HepG2 (cell line): ENCODE results near the gene QTRT2. TPM values are rescaled to one million over a fixed set of nuclear protein-coding genes. Genes with fewer than 3 reads are reported as not detected.

Experiments
- ARHGAP35 ChIP-seq: sonication (generic); formaldehyde crosslinking; IDR thresholded peaks from 2 replicates; pipeline ENCODE4 v1.9.0; 2022; ENCODE audit warnings: mild to moderate bottlenecking, inconsistent platforms, moderate library complexity, missing genetic modification reagents, borderline replicate concordance
- BCLAF1 ChIP-seq: fragments of 450-650 bp; IDR thresholded peaks from 2 replicates; pipeline ENCODE4 v1.6.1; 2017; ENCODE audit warnings: mild to moderate bottlenecking
- FOXM1 ChIP-seq: sonication (generic); formaldehyde crosslinking; IDR thresholded peaks from 2 replicates; pipeline ENCODE4 v1.5.0; 2020; ENCODE audit warnings: missing genetic modification reagents
- HDAC2 ChIP-seq: sonication (generic); formaldehyde crosslinking; IDR thresholded peaks from 2 replicates; pipeline ENCODE4 v1.4.0; 2020; ENCODE audit warnings: missing genetic modification reagents
- MED1 ChIP-seq: sonication (generic); formaldehyde crosslinking; IDR thresholded peaks from 2 replicates; pipeline ENCODE4 v1.4.0; 2020; ENCODE audit warnings: missing genetic modification reagents
- MEIS2 ChIP-seq: sonication (generic); formaldehyde crosslinking; IDR thresholded peaks from 2 replicates; pipeline ENCODE4 v1.9.0; 2021; ENCODE audit warnings: mild to moderate bottlenecking, missing genetic modification reagents
- POGZ ChIP-seq: sonication (generic); formaldehyde crosslinking; IDR thresholded peaks from 2 replicates; pipeline ENCODE4 v1.4.0; 2020; ENCODE audit warnings: mild to moderate bottlenecking, missing genetic modification reagents
- RBM22 ChIP-seq: fragments of 200-400 bp; formaldehyde crosslinking; optimal IDR thresholded peaks from 2 replicates; pipeline ENCODE3; 2017; ENCODE audit warnings: mild to moderate bottlenecking, low read length, moderate library complexity
- SKIL ChIP-seq: sonication (generic); formaldehyde crosslinking; IDR thresholded peaks from 2 replicates; pipeline ENCODE4 v1.8.0; 2022; ENCODE audit warnings: missing genetic modification reagents, mild to moderate bottlenecking, moderate library complexity, borderline replicate concordance
- SOX6 ChIP-seq, 2 experiments: fragments of 450-650 bp in 1 of 2; sonication (generic) in 1 of 2; formaldehyde crosslinking in 1 of 2; IDR thresholded peaks; 2 replicates each; pipeline versions ENCODE4 v1.4.0 to v1.6.1; 2017 to 2020; ENCODE audit warnings: antibody characterized with exemption in 1 of 2, mild to moderate bottlenecking in 1 of 2, missing genetic modification reagents in 1 of 2
- TEF ChIP-seq: sonication (generic); formaldehyde crosslinking; IDR thresholded peaks from 2 replicates; pipeline ENCODE4 v1.5.0; 2020; ENCODE audit warnings: missing genetic modification reagents
- ZBTB20 ChIP-seq: sonication (generic); formaldehyde crosslinking; IDR thresholded peaks from 2 replicates; pipeline ENCODE4 v1.8.1; 2023; ENCODE audit warnings: missing genetic modification reagents, low read depth, mild to moderate bottlenecking, borderline replicate concordance
- ZC3H4 ChIP-seq: sonication (generic); formaldehyde crosslinking; IDR thresholded peaks from 2 replicates; pipeline ENCODE4 v1.4.0; 2020; ENCODE audit warnings: missing genetic modification reagents, borderline replicate concordance
- ZNF234 ChIP-seq: sonication (generic); formaldehyde crosslinking; conservative IDR thresholded peaks from 2 replicates; pipeline ENCODE4 v1.5.1; 2020; ENCODE audit warnings: mild to moderate bottlenecking, missing genetic modification reagents
- ZNF253 ChIP-seq: sonication (generic); formaldehyde crosslinking; IDR thresholded peaks from 2 replicates; pipeline ENCODE4 v1.8.0; 2022; ENCODE audit warnings: mild to moderate bottlenecking, missing genetic modification reagents, borderline replicate concordance
- ZNF451 ChIP-seq: sonication (generic); formaldehyde crosslinking; IDR thresholded peaks from 2 replicates; pipeline ENCODE4 v1.5.0; 2020; ENCODE audit warnings: mild to moderate bottlenecking, missing genetic modification reagents
- ZNF570 ChIP-seq: sonication (generic); formaldehyde crosslinking; IDR thresholded peaks from 2 replicates; pipeline ENCODE4 v1.4.0; 2020; ENCODE audit warnings: mild to moderate bottlenecking, missing genetic modification reagents, borderline replicate concordance
- ZNF737 ChIP-seq: sonication (generic); formaldehyde crosslinking; IDR thresholded peaks from 2 replicates; pipeline ENCODE4 v1.5.0; 2020; ENCODE audit warnings: missing genetic modification reagents, mild to moderate bottlenecking, borderline replicate concordance
- ZNF749 ChIP-seq: sonication (generic); formaldehyde crosslinking; IDR thresholded peaks from 2 replicates; pipeline ENCODE4 v1.8.0; 2022; ENCODE audit warnings: mild to moderate bottlenecking, missing genetic modification reagents, moderate library complexity, borderline replicate concordance
- ZNF781 ChIP-seq: sonication (generic); formaldehyde crosslinking; IDR thresholded peaks from 2 replicates; pipeline ENCODE4 v1.5.1; 2020; ENCODE audit warnings: borderline replicate concordance, mild to moderate bottlenecking, missing genetic modification reagents; ENCODE audit errors: not compliant biosample characterization
- ZSCAN25 ChIP-seq: sonication (generic); formaldehyde crosslinking; IDR thresholded peaks from 2 replicates; pipeline ENCODE4 v1.8.0; 2022; ENCODE audit warnings: mild to moderate bottlenecking, missing genetic modification reagents
- polyA plus RNA-seq, 8 experiments: library from polyadenylated mRNA; depleted of rRNA in 3 of 8; stranded (reverse) in 7 of 8; unstranded in 1 of 8; fragments of >200 nt; fragmentation: Illumina TruSeq in 4 of 8; extraction: Trizol in 4 of 8; gene quantifications; 2 replicates each; pipeline versions ENCODE4 v1.2.1 to v1.2.3, GENCODE V29; 2011 to 2016; ENCODE audit warnings: low read depth in 4 of 8, missing spikeins in 1 of 8, mixed read lengths in 1 of 8; ENCODE audit not compliant: insufficient read depth in 1 of 8
- total RNA-seq, 5 experiments: library from RNA; depleted of rRNA; stranded (reverse); fragments of >200 nt; fragmentation: Illumina TruSeq; extraction: Trizol; gene quantifications; 2 replicates each; pipeline ENCODE4 v1.2.3, GENCODE V29; 2016; ENCODE audit warnings: low read depth in 1 of 5

Gene QTRT2
- total and polyA plus RNA-seq, 2 of the 13 experiments (the other 11 are each of a cell fraction or from before 2014, with no cell fraction given) = 7.1 to 33.4 TPM

GRCh38 chr3:114056130-114057010, at the start of gene QTRT2, which contains the start of gene CCDC191 (continued):
- no peak for TF ChIP-seq SKIL (CRISPR knock-in tag)
- peak; percentile 58; the same call in 1 of the 2 replicates for TF ChIP-seq MEIS2 (CRISPR knock-in tag)
- no peak for TF ChIP-seq ZC3H4 (CRISPR knock-in tag)
- no peak for TF ChIP-seq ZNF737 (CRISPR knock-in tag)
- TF ChIP-seq ZNF781 = peak; percentile 78
- TF ChIP-seq BCLAF1 = no peak
- no peak for TF ChIP-seq ZNF749 (CRISPR knock-in tag)
- no peak; the same call in none of the 2 replicates for TF ChIP-seq POGZ (CRISPR knock-in tag)
- TF ChIP-seq SOX6 (IDR thresholded peaks at IDR 0.05) = no peak
- peak; percentile 74 for TF ChIP-seq SOX6 (CRISPR knock-in tag; IDR thresholded peaks at IDR 0.05)
- TF ChIP-seq RBM22 = no peak
- TF ChIP-seq ZBTB20 (CRISPR knock-in tag) = no peak
- peak; percentile 84 for TF ChIP-seq HDAC2
- TF ChIP-seq ZNF451 (CRISPR knock-in tag) = no peak
- TF ChIP-seq ARHGAP35 (CRISPR knock-in tag) = no peak
- no peak for TF ChIP-seq FOXM1
- TF ChIP-seq MED1 (CRISPR knock-in tag) = peak; percentile 80
- TF ChIP-seq TEF (CRISPR knock-in tag) = no peak
- TF ChIP-seq ZNF570 (CRISPR knock-in tag) = no peak
- TF ChIP-seq ZSCAN25 (CRISPR knock-in tag) = no peak
- TF ChIP-seq ZNF253 (CRISPR knock-in tag) = no peak
- no peak for TF ChIP-seq ZNF234 (CRISPR knock-in tag)
